A673 (cell line): ENCODE measurements around the gene BEND6. TPM values are rescaled to one million over a fixed set of nuclear protein-coding genes. Genes with fewer than 3 reads are reported as not detected.

Source experiments
- BruUV-seq: library from RNA; stranded (reverse); fragments of 400-500 nt; replicated peaks from 2 replicates; lab custom pipeline; 2021; lab: Mats Ljungman, UMichigan
- CTCF ChIA-PET: fragments of 300-600 bp; sonication (Branson Sonifier 250); formaldehyde crosslinking; loops from one replicate; lab custom pipeline; 2022; ENCODE audit warnings: antibody characterized with exemption; lab: Charles Lee
- POLR2A ChIA-PET: fragments of 300-600 bp; sonication (Branson Sonifier 250); formaldehyde crosslinking; loops from one replicate; lab custom pipeline; 2022; ENCODE audit warnings: antibody characterized with exemption; ENCODE audit not compliant: low non-redundant PET; lab: Charles Lee
- DNase-seq: peaks from one replicate; pipeline ENCODE4 v3.0.0-alpha.2; 2015; ENCODE audit warnings: low spot score
- H3K27ac ChIP-seq: fragments of 200-600 bp; sonication (generic); 2 replicates; pipeline ENCODE4 v1.5.1; 2016; ENCODE audit warnings: mixed run types, low read depth, mild to moderate bottlenecking, mixed read lengths, antibody characterized with exemption, low read length; ENCODE audit not compliant: poor library complexity, severe bottlenecking
- H3K27me3 ChIP-seq: fragments of 200-600 bp; sonication (generic); replicated peaks from 2 replicates; pipeline ENCODE4 v1.6.1; 2017; ENCODE audit warnings: mixed run types, low read depth, mild to moderate bottlenecking, mixed read lengths, antibody characterized with exemption, low read length; ENCODE audit not compliant: insufficient read depth, poor library complexity
- H3K36me3 ChIP-seq: fragments of 200-600 bp; sonication (generic); 2 replicates; pipeline ENCODE4 v1.6.1; 2016; ENCODE audit warnings: mixed run types, mild to moderate bottlenecking, mixed read lengths, antibody characterized with exemption, low read length; ENCODE audit not compliant: insufficient read depth, poor library complexity, severe bottlenecking
- H3K4me1 ChIP-seq: fragments of 200-600 bp; sonication (generic); 2 replicates; pipeline ENCODE4 v1.6.1; 2017; ENCODE audit warnings: mixed run types, mild to moderate bottlenecking, mixed read lengths, antibody characterized with exemption, low read length; ENCODE audit not compliant: insufficient read depth, poor library complexity, severe bottlenecking
- H3K4me3 ChIP-seq: fragments of 200-600 bp; sonication (generic); 2 replicates; pipeline ENCODE4 v1.5.1; 2016; ENCODE audit warnings: low read depth, mixed run types, mild to moderate bottlenecking, mixed read lengths, low read length; ENCODE audit not compliant: poor library complexity, severe bottlenecking
- H3K9me3 ChIP-seq: fragments of 200-600 bp; sonication (generic); 2 replicates; pipeline ENCODE4 v1.6.1; 2016; ENCODE audit warnings: mixed run types, low read depth, mild to moderate bottlenecking, mixed read lengths, antibody characterized with exemption, low read length; ENCODE audit not compliant: poor library complexity, severe bottlenecking
- EZH2 ChIP-seq: fragments of 200-600 bp; sonication (generic); IDR thresholded peaks from 2 replicates; pipeline ENCODE4 v1.6.1; 2017; ENCODE audit warnings: borderline replicate concordance, low read depth, mild to moderate bottlenecking, mixed read lengths, antibody characterized with exemption, low read length; ENCODE audit not compliant: poor library complexity, severe bottlenecking
- intact Hi-C: fragments of 100-400 bp; cut with micrococcal nuclease; formaldehyde crosslinking; loops from one replicate; pipeline ENCODE4 v1.10.0; 2022; ENCODE audit not compliant: unreplicated experiment
- total RNA-seq: library from RNA; stranded (reverse); gene quantifications from 2 replicates; pipeline ENCODE4 v1.2.3, GENCODE V29; 2021
- TF ChIP-seq, protein P1 (sequence below): fragments of 300-800, 200-600 bp; sonication (generic); conservative IDR thresholded peaks from 2 replicates; pipeline ENCODE4 v1.5.1; 2017; ENCODE audit warnings: low read depth, mild to moderate bottlenecking, antibody characterized with exemption, low read length, moderate library complexity, mixed read lengths

Gene BEND6
- total RNA-seq, 1 experiment from 2014 or later: 5.3 TPM

DNA sequence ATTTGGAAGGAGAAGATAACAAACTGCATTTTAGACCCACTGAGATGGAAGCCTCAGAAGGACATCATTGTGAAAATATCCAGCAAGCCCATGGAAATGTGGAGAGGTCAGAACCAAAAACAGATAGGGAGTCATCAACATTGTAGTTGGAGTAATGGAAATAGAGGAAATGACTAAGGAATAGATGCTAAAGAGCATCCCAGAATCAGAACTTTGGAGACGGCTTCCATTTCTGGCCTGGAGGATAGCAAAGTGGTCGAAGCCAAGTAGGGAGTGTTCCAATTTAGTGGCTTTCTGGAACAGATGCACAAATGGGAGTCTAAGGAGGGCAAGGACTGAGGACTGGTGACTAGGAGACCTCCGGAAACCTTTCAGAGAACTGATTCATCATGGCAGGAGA lies 3.6 kb downstream of the BEND6 start:
- H3K27ac ChIP-seq: no peak overlapping the region
- peaks cover 1% of the 10 kb centered on the region for H3K4me1 ChIP-seq
- TF ChIP-seq EZH2: no peak
- TF ChIP-seq, protein P1, sequence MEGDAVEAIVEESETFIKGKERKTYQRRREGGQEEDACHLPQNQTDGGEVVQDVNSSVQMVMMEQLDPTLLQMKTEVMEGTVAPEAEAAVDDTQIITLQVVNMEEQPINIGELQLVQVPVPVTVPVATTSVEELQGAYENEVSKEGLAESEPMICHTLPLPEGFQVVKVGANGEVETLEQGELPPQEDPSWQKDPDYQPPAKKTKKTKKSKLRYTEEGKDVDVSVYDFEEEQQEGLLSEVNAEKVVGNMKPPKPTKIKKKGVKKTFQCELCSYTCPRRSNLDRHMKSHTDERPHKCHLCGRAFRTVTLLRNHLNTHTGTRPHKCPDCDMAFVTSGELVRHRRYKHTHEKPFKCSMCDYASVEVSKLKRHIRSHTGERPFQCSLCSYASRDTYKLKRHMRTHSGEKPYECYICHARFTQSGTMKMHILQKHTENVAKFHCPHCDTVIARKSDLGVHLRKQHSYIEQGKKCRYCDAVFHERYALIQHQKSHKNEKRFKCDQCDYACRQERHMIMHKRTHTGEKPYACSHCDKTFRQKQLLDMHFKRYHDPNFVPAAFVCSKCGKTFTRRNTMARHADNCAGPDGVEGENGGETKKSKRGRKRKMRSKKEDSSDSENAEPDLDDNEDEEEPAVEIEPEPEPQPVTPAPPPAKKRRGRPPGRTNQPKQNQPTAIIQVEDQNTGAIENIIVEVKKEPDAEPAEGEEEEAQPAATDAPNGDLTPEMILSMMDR: no peak
- CTCF ChIA-PET: no interaction called here
- POLR2A ChIA-PET: no interaction called here
- no peaks in the 10 kb centered on the region for H3K27me3 ChIP-seq
- no peak for DNase-seq
- H3K36me3 ChIP-seq: no peaks in the 10 kb centered on the region
- H3K4me3 ChIP-seq: no peak overlapping the region
- BruUV-seq: no TSS peak
- intact Hi-C loops: no loop called here
- H3K9me3 ChIP-seq: no peaks in the 10 kb centered on the region

DNA sequence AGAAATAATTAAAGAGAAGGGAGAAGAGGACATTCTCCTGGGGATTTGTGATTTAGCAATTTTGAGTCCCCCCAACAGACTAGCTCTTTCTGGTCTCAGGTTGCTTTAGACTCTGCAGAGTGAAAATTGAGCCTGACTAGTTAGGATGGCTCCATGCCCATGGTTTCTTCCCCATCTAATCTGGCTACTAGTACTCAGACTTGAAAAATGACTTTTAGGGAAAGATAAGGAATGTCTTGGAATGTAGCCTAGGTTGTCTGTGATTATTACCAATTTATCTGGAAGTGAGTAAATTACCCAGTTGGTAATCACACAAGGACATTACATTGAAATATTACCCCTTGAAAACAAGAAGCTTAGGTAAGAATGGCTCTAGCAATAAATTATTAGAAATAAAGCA lies 4.2 kb downstream of the BEND6 start:
- CTCF ChIA-PET: no interaction called here
- H3K36me3 ChIP-seq: no peaks in the 10 kb centered on the region
- TF ChIP-seq EZH2: no peak
- TF ChIP-seq, protein P1: no peak
- no peaks in the 10 kb centered on the region for H3K9me3 ChIP-seq
- no peak overlapping the region for H3K4me3 ChIP-seq
- POLR2A ChIA-PET: no interaction called here
- intact Hi-C loops: no loop called here
- DNase-seq: no peak
- no peaks in the 10 kb centered on the region for H3K27me3 ChIP-seq
- H3K27ac ChIP-seq: no peak overlapping the region
- H3K4me1 ChIP-seq: no peaks in the 10 kb centered on the region
- no TSS peak for BruUV-seq

DNA sequence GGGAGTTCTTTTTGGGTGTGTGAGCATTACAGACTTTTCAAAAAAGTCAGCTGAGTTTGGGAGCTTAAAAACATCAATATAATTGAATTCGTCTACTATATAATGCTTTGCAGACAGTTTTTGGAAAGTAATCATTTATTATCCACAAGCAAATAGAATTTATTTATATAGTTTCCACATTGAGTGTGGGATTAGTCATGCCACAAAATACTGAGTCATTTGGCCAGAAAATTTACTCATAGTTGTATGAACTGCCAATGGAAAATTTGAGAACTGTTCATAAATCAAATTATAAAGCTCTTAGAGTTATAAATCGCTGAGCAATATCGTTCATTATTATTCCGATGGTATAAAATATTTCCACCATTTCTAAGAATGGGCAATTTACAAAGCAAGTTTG lies 5.0 kb downstream of the BEND6 start:
- intact Hi-C loops: no loop called here
- no peaks in the 10 kb centered on the region for H3K36me3 ChIP-seq
- CTCF ChIA-PET: no interaction called here
- DNase-seq: no peak
- BruUV-seq: no TSS peak
- no peaks in the 10 kb centered on the region for H3K4me1 ChIP-seq
- H3K27me3 ChIP-seq: no peaks in the 10 kb centered on the region
- POLR2A ChIA-PET: no interaction called here
- H3K27ac ChIP-seq: no peak overlapping the region
- H3K9me3 ChIP-seq: no peaks in the 10 kb centered on the region
- no peak overlapping the region for H3K4me3 ChIP-seq
- TF ChIP-seq, protein P1: no peak
- TF ChIP-seq EZH2: no peak
